IMR-90 (cell line): ENCODE data around the gene POLR1H.

ENCODE experiments used
- MAFK ChIP-seq: IDR thresholded peaks from 2 replicates; pipeline ENCODE4 v1.6.1; 2012; ENCODE audit warnings: low read depth, low read length, improper control_type of control experiment
- POLR2A ChIP-seq: IDR thresholded peaks from 2 replicates; pipeline ENCODE4 v1.6.1; 2012; ENCODE audit warnings: mild to moderate bottlenecking, low read depth, low read length
- RAD21 ChIP-seq: IDR thresholded peaks from 2 replicates; pipeline ENCODE4 v1.6.1; 2012; ENCODE audit warnings: low read length, improper control_type of control experiment
- TF ChIP-seq, protein P1 (sequence below): fragments of 150-350 bp; IDR thresholded peaks from 2 replicates; pipeline ENCODE4 v1.6.1; 2017; ENCODE audit warnings: mild to moderate bottlenecking, antibody characterized with exemption, low read length, low read depth
- TF ChIP-seq, protein P2 (sequence below): conservative IDR thresholded peaks from 2 replicates; pipeline ENCODE4 v1.5.1; 2012; ENCODE audit warnings: mild to moderate bottlenecking, low read depth, low read length, improper control_type of control experiment

DNA sequence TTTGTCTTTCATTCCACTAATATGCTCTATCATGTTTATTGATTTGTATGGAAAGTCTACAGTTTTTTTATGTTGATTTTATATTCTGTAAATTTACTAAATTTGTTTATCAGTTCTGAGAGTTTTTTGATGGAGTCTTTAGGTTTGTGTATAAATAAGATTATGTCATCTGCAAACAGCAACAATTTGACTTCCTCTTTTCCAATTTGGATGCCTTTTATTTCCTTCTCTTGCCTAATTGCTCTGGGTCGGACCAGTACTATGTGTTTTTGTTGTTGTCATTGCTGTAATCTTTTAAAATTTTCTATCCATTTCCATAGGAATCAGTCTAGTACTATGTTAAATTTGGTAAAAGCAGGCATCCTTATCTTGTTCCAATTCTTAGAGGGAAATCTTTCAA, 31.5 kb upstream of the POLR1H start:
- no peak for TF ChIP-seq MAFK
- TF ChIP-seq POLR2A = no peak
- TF ChIP-seq RAD21 = no peak
- TF ChIP-seq, protein P1, sequence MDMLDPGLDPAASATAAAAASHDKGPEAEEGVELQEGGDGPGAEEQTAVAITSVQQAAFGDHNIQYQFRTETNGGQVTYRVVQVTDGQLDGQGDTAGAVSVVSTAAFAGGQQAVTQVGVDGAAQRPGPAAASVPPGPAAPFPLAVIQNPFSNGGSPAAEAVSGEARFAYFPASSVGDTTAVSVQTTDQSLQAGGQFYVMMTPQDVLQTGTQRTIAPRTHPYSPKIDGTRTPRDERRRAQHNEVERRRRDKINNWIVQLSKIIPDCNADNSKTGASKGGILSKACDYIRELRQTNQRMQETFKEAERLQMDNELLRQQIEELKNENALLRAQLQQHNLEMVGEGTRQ = no peak
- TF ChIP-seq, protein P2, sequence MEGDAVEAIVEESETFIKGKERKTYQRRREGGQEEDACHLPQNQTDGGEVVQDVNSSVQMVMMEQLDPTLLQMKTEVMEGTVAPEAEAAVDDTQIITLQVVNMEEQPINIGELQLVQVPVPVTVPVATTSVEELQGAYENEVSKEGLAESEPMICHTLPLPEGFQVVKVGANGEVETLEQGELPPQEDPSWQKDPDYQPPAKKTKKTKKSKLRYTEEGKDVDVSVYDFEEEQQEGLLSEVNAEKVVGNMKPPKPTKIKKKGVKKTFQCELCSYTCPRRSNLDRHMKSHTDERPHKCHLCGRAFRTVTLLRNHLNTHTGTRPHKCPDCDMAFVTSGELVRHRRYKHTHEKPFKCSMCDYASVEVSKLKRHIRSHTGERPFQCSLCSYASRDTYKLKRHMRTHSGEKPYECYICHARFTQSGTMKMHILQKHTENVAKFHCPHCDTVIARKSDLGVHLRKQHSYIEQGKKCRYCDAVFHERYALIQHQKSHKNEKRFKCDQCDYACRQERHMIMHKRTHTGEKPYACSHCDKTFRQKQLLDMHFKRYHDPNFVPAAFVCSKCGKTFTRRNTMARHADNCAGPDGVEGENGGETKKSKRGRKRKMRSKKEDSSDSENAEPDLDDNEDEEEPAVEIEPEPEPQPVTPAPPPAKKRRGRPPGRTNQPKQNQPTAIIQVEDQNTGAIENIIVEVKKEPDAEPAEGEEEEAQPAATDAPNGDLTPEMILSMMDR = no peak
